Nephron progenitor cell (in vitro differentiated cells): Measurements from ENCODE around the gene NXPH3.
A peak's percentile ranks its signal among the peaks of the same experiment; 100 is the strongest.

ENCODE experiments used
- DNase-seq: peaks from one replicate; pipeline ENCODE4 v3.0.0; 2021
- H3K27ac Mint-ChIP-seq: 2 replicates; pipeline ENCODE4 v1.8.0; 2021; ENCODE audit warnings: mild to moderate bottlenecking, moderate library complexity, mixed read lengths
- H3K27me3 Mint-ChIP-seq: 2 replicates; pipeline ENCODE4 v1.8.0; 2021; ENCODE audit warnings: mild to moderate bottlenecking, low read depth, mixed read lengths; ENCODE audit not compliant: poor library complexity
- H3K36me3 Mint-ChIP-seq: 2 replicates; pipeline ENCODE4 v1.8.0; 2021; ENCODE audit warnings: low read depth, mixed read lengths
- H3K4me1 Mint-ChIP-seq: 2 replicates; pipeline ENCODE4 v1.8.0; 2021; ENCODE audit warnings: mixed read lengths
- H3K4me3 Mint-ChIP-seq: 2 replicates; pipeline ENCODE4 v1.8.0; 2021; ENCODE audit warnings: mild to moderate bottlenecking, moderate library complexity, mixed read lengths
- H3K9me3 Mint-ChIP-seq: 2 replicates; pipeline ENCODE4 v1.8.0; 2021; ENCODE audit warnings: mild to moderate bottlenecking, moderate library complexity, mixed read lengths
- TF ChIP-seq, protein P1 (sequence below): fragments of 200-600 bp; sonication (generic); IDR thresholded peaks from 2 replicates; pipeline ENCODE4 v1.5.0; 2021; ENCODE audit warnings: antibody characterized with exemption

The NXPH3 gene

GRCh38 chr17:49588726-49589576 is 13.3 kb downstream of the NXPH3 start:
- no peak for DNase-seq
- H3K4me1 Mint-ChIP-seq, result peaks cover 13% of the 10 kb centered on the region
- H3K36me3 Mint-ChIP-seq, result peaks cover 18% of the 10 kb centered on the region
- H3K9me3 Mint-ChIP-seq, result no peaks in the 10 kb centered on the region
- TF ChIP-seq, protein P1, sequence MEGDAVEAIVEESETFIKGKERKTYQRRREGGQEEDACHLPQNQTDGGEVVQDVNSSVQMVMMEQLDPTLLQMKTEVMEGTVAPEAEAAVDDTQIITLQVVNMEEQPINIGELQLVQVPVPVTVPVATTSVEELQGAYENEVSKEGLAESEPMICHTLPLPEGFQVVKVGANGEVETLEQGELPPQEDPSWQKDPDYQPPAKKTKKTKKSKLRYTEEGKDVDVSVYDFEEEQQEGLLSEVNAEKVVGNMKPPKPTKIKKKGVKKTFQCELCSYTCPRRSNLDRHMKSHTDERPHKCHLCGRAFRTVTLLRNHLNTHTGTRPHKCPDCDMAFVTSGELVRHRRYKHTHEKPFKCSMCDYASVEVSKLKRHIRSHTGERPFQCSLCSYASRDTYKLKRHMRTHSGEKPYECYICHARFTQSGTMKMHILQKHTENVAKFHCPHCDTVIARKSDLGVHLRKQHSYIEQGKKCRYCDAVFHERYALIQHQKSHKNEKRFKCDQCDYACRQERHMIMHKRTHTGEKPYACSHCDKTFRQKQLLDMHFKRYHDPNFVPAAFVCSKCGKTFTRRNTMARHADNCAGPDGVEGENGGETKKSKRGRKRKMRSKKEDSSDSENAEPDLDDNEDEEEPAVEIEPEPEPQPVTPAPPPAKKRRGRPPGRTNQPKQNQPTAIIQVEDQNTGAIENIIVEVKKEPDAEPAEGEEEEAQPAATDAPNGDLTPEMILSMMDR, result no peak
- H3K27ac Mint-ChIP-seq, result no peak overlapping the region
- no peaks in the 10 kb centered on the region for H3K27me3 Mint-ChIP-seq
- no peak overlapping the region for H3K4me3 Mint-ChIP-seq

- DNase-seq, result no peak
- Mint-ChIP-seq H3K4me1 (peaks cover 13% of the 10 kb centered on the region), H3K27ac (no peak overlapping the region), H3K27me3 (no peaks in the 10 kb centered on the region), H3K9me3 (no peaks in the 10 kb centered on the region), H3K4me3 (no peak overlapping the region), H3K36me3 (peaks cover 22% of the 10 kb centered on the region)
- TF ChIP-seq, protein P1, result no peak
These were observed 13.9 kb downstream of the NXPH3 start for GRCh38 chr17:49589577-49589927.

GRCh38 chr17:49590874-49591273 is 15.2 kb downstream of the NXPH3 start:
- Mint-ChIP-seq H3K27me3 (no peaks in the 10 kb centered on the region), H3K36me3 (peaks cover 29% of the 10 kb centered on the region), H3K9me3 (no peaks in the 10 kb centered on the region), H3K4me1 (peaks cover 13% of the 10 kb centered on the region), H3K4me3 (no peak overlapping the region), H3K27ac (peak overlapping the region; percentile 17)
- no peak for DNase-seq
- TF ChIP-seq, protein P1, result no peak

- DNase-seq, result no peak
- Mint-ChIP-seq H3K4me3 (no peak overlapping the region), H3K9me3 (no peaks in the 10 kb centered on the region), H3K36me3 (peaks cover 42% of the 10 kb centered on the region), H3K27me3 (no peaks in the 10 kb centered on the region), H3K27ac (no peak overlapping the region), H3K4me1 (peaks cover 20% of the 10 kb centered on the region)
- TF ChIP-seq, protein P1, result no peak
These were observed 16.6 kb downstream of the NXPH3 start for GRCh38 chr17:49592263-49592662.

DNA sequence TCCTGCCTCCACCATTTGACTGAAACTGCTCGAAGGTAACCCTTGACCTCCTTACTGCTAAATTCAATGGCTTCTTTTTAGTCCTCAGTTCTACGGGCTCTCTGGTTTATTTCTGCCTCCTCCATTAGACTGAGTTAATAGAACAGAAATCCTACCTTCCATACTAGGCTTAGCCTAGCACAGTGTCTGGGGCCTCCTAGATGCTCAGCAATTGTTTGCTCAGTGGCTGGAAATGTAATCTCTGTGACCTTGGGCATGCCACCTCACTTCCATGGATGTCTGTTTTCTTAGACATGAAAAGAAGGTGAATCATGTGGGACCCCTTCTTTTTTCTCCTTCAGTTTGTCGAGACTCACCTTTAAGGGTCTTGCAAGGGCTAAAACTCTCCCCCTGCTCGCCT is 19.7 kb downstream of the NXPH3 start:
- Mint-ChIP-seq H3K27ac (no peak overlapping the region), H3K4me3 (no peak overlapping the region), H3K4me1 (peaks cover 20% of the 10 kb centered on the region), H3K36me3 (peaks cover 65% of the 10 kb centered on the region), H3K9me3 (no peaks in the 10 kb centered on the region), H3K27me3 (no peaks in the 10 kb centered on the region)
- DNase-seq, result no peak
- TF ChIP-seq, protein P1, result no peak

GRCh38 chr17:49595980-49596379 is 20.3 kb downstream of the NXPH3 start:
- Mint-ChIP-seq H3K9me3 (no peaks in the 10 kb centered on the region), H3K4me1 (peaks cover 20% of the 10 kb centered on the region), H3K36me3 (peaks cover 68% of the 10 kb centered on the region), H3K27me3 (no peaks in the 10 kb centered on the region), H3K4me3 (no peak overlapping the region), H3K27ac (no peak overlapping the region)
- DNase-seq, result no peak
- TF ChIP-seq, protein P1, result no peak
